Gastrocnemius medialis (tissue), 4 donors: ENCODE data around the gene INPP4A.

Source experiments
- CTCF ChIP-seq, 5 experiments: fragments of 450-650 bp in 3 of 5; fragments of 200-600 bp in 2 of 5; sonication (generic) in 2 of 5; IDR thresholded peaks in 4 of 5; conservative IDR thresholded peaks in 1 of 5; 1 replicate in 4 of 5; 2 replicates in 1 of 5; pipeline ENCODE4 v1.5.1; 2016 to 2019; ENCODE audit warnings: antibody characterized with exemption in 5 of 5, mild to moderate bottlenecking in 3 of 5, moderate library complexity in 3 of 5
- POLR2A ChIP-seq, 2 donors: fragments of 450-650 bp; IDR thresholded peaks; one replicate each; pipeline ENCODE4 v1.6.1; 2017; ENCODE audit warnings: antibody characterized with exemption in 2 of 2, mild to moderate bottlenecking in 2 of 2, moderate library complexity in 2 of 2

GRCh38 chr2:98520806-98521205, 76.1 kb downstream of the INPP4A start:
- TF ChIP-seq CTCF (IDR thresholded peaks at IDR 0.05 in 4 of 5, conservative IDR thresholded peaks at IDR 0.05 in 1 of 5) (no peak), POLR2A (IDR thresholded peaks at IDR 0.05) (no peak)
